Myometrial cell (primary cell): ENCODE data around the gene FABP7. TPM values are rescaled to one million over a fixed set of nuclear protein-coding genes. Genes with fewer than 3 reads are reported as not detected.

ENCODE experiments used
- total RNA-seq: library from RNA; depleted of rRNA; stranded (reverse); fragments of >200 nt; gene quantifications from 2 replicates; pipeline ENCODE4 v1.2.3, GENCODE V29; 2015

The FABP7 gene
- not detected in 2 replicates for total RNA-seq

DNA sequence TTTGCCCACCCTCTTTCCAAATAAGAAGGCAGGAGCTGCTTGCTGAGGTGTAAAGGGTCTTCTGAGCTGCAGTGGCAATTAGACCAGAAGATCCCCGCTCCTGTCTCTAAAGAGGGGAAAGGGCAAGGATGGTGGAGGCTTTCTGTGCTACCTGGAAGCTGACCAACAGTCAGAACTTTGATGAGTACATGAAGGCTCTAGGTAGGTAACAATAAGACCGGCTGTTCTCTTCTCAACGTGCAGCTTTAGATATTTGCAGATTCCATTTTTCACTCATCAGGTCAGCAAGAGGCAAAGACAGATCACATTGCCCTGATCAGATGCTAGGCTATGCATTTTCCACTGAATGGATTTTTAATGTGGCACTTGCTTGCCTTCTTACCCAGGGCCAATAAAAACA is at the start of gene FABP7:
TSS of gene FABP7 (plus strand) at position 50 of the 400 bp plus-strand sequence. CDS start at position 129, 79 bp downstream.

GRCh38 chr6:122789182-122790027 is 9.9 kb downstream of the FABP7 start, which contains the start of gene SMPDL3A:
Gene SMPDL3A, plus strand, starts transcription at chr6:122789258. Its CDS starts 89 bp downstream, at chr6:122789347.

Other genes starting within 250 kb of the FABP7 start
- under 0.01 and 0.71 TPM in 2 replicates for gene PKIB, start 169.3 kb upstream of the FABP7 start, total RNA-seq
- 7.6 and 13.0 TPM in 2 replicates for gene SMPDL3A, start 9.5 kb downstream of the FABP7 start, total RNA-seq
- gene CLVS2, start 216.5 kb downstream of the FABP7 start, total RNA-seq = under 0.01 TPM in 1 of 2 replicates, not detected in the other